ENCODE data around the gene NDUFC2.
"Not testable (repeated sequence)": the region's sequence is repeated elsewhere in the genome, so short reads cannot be mapped to it uniquely, and the experiment has no call there.

Gene NDUFC2

GRCh38 chr11:78079232-78080083 is at the start of gene NDUFC2:
Gene NDUFC2 (minus strand): TSS chr11:78079862. CDS start chr11:78079744, 118 bp downstream.
- in situ Hi-C loops (cut with HindIII; ENCODE audit: low sequenced_read_pairs): no loop called here

- in situ Hi-C loops (cut with HindIII; ENCODE audit: low sequenced_read_pairs): no loop called here
Observed at GRCh38 chr11:78127403-78127802, 47.7 kb upstream of the NDUFC2 start.

- in situ Hi-C loops (cut with HindIII; ENCODE audit: low sequenced_read_pairs): no loop called here
Observed at GRCh38 chr11:78112582-78113275, 33.1 kb upstream of the NDUFC2 start.

- in situ Hi-C loops (cut with HindIII; ENCODE audit: low sequenced_read_pairs): no loop called here
Observed at GRCh38 chr11:78111298-78111697, 31.6 kb upstream of the NDUFC2 start.

GRCh38 chr11:78110830-78111229 is 31.2 kb upstream of the NDUFC2 start:
- in situ Hi-C loops (cut with HindIII; ENCODE audit: low sequenced_read_pairs): no loop called here

- in situ Hi-C loops (cut with HindIII; ENCODE audit: low sequenced_read_pairs): no loop called here
Observed at GRCh38 chr11:78110351-78110750, 30.7 kb upstream of the NDUFC2 start.

GRCh38 chr11:78109081-78110015 is 29.7 kb upstream of the NDUFC2 start:
- in situ Hi-C loops (cut with HindIII; ENCODE audit: low sequenced_read_pairs): no loop called here

- in situ Hi-C loops (cut with HindIII; ENCODE audit: low sequenced_read_pairs): no loop called here
Observed at GRCh38 chr11:78100676-78101472, 21.2 kb upstream of the NDUFC2 start.

- in situ Hi-C loops (cut with HindIII; ENCODE audit: low sequenced_read_pairs): no loop called here
Observed at GRCh38 chr11:78100261-78100660, 20.6 kb upstream of the NDUFC2 start.

- in situ Hi-C loops (cut with HindIII; ENCODE audit: low sequenced_read_pairs): no loop called here
Observed at GRCh38 chr11:78099666-78100065, 20.0 kb upstream of the NDUFC2 start.

- in situ Hi-C loops (cut with HindIII; ENCODE audit: low sequenced_read_pairs): no loop called here
Observed at GRCh38 chr11:78097666-78098385, 18.2 kb upstream of the NDUFC2 start.

GRCh38 chr11:78094250-78094649 is 14.6 kb upstream of the NDUFC2 start:
- in situ Hi-C loops (cut with HindIII; ENCODE audit: low sequenced_read_pairs): no loop called here

- in situ Hi-C loops (cut with HindIII; ENCODE audit: low sequenced_read_pairs): not testable (repeated sequence)
Observed at GRCh38 chr11:78086521-78087074, 6.9 kb upstream of the NDUFC2 start.

- in situ Hi-C loops (cut with HindIII; ENCODE audit: low sequenced_read_pairs): no loop called here
Observed at GRCh38 chr11:78085972-78086371, 6.3 kb upstream of the NDUFC2 start.

- in situ Hi-C loops (cut with HindIII; ENCODE audit: low sequenced_read_pairs): not testable (repeated sequence)
Observed at GRCh38 chr11:78084506-78084905, 4.8 kb upstream of the NDUFC2 start.

GRCh38 chr11:78083021-78083420 is 3.4 kb upstream of the NDUFC2 start:
- in situ Hi-C loops (cut with HindIII; ENCODE audit: low sequenced_read_pairs): no loop called here

GRCh38 chr11:78082146-78082545 is 2.5 kb upstream of the NDUFC2 start:
- in situ Hi-C loops (cut with HindIII; ENCODE audit: low sequenced_read_pairs): no loop called here

- in situ Hi-C loops (cut with HindIII; ENCODE audit: low sequenced_read_pairs): no loop called here
Observed at GRCh38 chr11:78081583-78081982, 1.9 kb upstream of the NDUFC2 start.

GRCh38 chr11:78080818-78081495 is 1.3 kb upstream of the NDUFC2 start:
- in situ Hi-C loops (cut with HindIII; ENCODE audit: low sequenced_read_pairs): no loop called here

All from DLD1 (cell line).